ENCODE data around the gene PTPRN2. TPM values are rescaled to one million over a fixed set of nuclear protein-coding genes. Genes with fewer than 3 reads are reported as not detected.

Gene PTPRN2
- total and polyA plus RNA-seq, 2 donors (not counting 3 experiments of a cell fraction or from before 2014, with no cell fraction given): 0.62 to 0.88 TPM

DNA sequence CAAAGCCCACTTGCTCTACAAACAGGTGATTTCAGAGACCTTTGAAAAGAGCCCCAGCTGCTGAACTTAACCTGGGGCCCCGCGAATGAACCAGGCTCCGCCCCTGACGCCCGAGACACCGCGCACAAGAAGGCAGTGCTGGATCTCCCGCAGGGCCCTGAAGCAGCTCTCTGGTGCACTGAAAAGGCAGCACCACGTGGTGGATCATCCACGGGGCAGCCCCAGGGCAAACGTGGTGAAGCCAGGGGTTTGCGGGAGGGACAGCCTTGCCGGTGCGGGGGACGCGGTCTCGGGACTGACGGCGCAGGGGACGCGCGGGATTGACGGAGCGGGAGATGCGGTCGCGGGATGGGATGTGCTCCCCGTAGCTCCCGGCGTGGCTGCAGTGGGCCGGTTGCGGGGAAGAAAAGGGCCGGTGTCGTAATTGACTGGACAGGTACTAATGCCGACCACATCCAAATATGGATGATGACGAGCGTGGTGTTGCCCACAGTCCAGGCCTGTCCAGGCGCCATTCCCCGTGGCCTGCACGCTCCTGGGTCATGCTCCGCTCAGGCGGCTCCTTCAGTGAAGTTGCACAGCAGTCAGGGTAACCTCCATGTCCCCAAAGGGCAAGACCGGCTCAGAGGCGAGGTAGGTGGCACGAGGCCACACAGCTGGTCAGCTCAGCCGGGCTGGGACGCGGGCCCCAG lies 829.7 kb downstream of the PTPRN2 start:
- no peaks in the 10 kb centered on the region for H3K9me1 ChIP-seq (replicated peaks; ENCODE audit: control insufficient read depth, extremely low read depth, insufficient read depth, low read length)
- POLR2A ChIA-PET: no interaction called here
- dilution Hi-C loops (cut with MboI; ENCODE audit: extremely low pct_ligation_motif_present, low sequenced_read_pairs): no loop called here

More for the DNA sequence above, 829.7 kb downstream of the PTPRN2 start:
- TF ChIP-seq POLR2AphosphoS5 (IDR thresholded peaks at IDR 0.05; ENCODE audit: insufficient read depth, low read depth, low read length) (no peak), FOS (IDR thresholded peaks at IDR 0.05; ENCODE audit: borderline replicate concordance, insufficient read depth, low read length) (no peak), GATA2 (IDR thresholded peaks at IDR 0.05; ENCODE audit: insufficient read depth, insufficient read length, low read depth, low read length) (no peak), MYC (IDR thresholded peaks at IDR 0.05; ENCODE audit: low read depth, low read length) (no peak), EZH2 (IDR thresholded peaks at IDR 0.05; ENCODE audit: borderline replicate concordance, low read depth, low read length, severe bottlenecking) (no peak), JUN (IDR thresholded peaks at IDR 0.05; ENCODE audit: borderline replicate concordance, insufficient read depth, insufficient read length, low read depth) (no peak), POLR2A (IDR thresholded peaks at IDR 0.05; ENCODE audit: low read depth, low read length) (no peak)
- TF ChIP-seq, protein P1, sequence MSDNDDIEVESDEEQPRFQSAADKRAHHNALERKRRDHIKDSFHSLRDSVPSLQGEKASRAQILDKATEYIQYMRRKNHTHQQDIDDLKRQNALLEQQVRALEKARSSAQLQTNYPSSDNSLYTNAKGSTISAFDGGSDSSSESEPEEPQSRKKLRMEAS (IDR thresholded peaks at IDR 0.05; ENCODE audit: insufficient read depth, insufficient read length): no peak
- TF ChIP-seq, protein P2, sequence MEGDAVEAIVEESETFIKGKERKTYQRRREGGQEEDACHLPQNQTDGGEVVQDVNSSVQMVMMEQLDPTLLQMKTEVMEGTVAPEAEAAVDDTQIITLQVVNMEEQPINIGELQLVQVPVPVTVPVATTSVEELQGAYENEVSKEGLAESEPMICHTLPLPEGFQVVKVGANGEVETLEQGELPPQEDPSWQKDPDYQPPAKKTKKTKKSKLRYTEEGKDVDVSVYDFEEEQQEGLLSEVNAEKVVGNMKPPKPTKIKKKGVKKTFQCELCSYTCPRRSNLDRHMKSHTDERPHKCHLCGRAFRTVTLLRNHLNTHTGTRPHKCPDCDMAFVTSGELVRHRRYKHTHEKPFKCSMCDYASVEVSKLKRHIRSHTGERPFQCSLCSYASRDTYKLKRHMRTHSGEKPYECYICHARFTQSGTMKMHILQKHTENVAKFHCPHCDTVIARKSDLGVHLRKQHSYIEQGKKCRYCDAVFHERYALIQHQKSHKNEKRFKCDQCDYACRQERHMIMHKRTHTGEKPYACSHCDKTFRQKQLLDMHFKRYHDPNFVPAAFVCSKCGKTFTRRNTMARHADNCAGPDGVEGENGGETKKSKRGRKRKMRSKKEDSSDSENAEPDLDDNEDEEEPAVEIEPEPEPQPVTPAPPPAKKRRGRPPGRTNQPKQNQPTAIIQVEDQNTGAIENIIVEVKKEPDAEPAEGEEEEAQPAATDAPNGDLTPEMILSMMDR (IDR thresholded peaks at IDR 0.05; ENCODE audit: extremely low read depth in 1 of 2, insufficient read depth in 1 of 2, low read depth in 1 of 2, low read length in 2 of 2): no peak
- Histone ChIP-seq H3K9me3 (replicated peaks; ENCODE audit: control insufficient read depth, insufficient read depth, low read length) (peaks cover 11% of the 10 kb centered on the region), H3K4me1 (ENCODE audit: control insufficient read depth, extremely low read depth, insufficient read depth, low read length) (no peaks in the 10 kb centered on the region), H3K4me2 (ENCODE audit: insufficient read depth, low read length) (no peak overlapping the region), H3K9ac (replicated peaks; ENCODE audit: extremely low read depth, insufficient read depth, low read length) (no peak overlapping the region), H3K79me2 (ENCODE audit: control insufficient read depth, insufficient read depth, low read length) (no peaks in the 10 kb centered on the region), H3K27ac (ENCODE audit: insufficient read depth, low read depth, low read length) (no peak overlapping the region), H3K27me3 (ENCODE audit: control insufficient read depth in 2 of 2, insufficient read depth in 2 of 2, low read length in 2 of 2) (no peaks in the 10 kb centered on the region), H3K36me3 (ENCODE audit: control insufficient read depth in 2 of 2, extremely low read depth in 1 of 2, insufficient read depth in 2 of 2, low read length in 2 of 2) (no peaks in the 10 kb centered on the region), H3K4me3 (replicated peaks in 1 of 3; ENCODE audit: insufficient read depth in 1 of 3, low read depth in 1 of 3, low read length in 3 of 3) (no peak overlapping the region), H2AFZ (ENCODE audit: low read depth, low read length) (no peak overlapping the region), H4K20me1 (replicated peaks; ENCODE audit: control insufficient read depth, extremely low read depth, insufficient read depth, low read length) (no peaks in the 10 kb centered on the region)
- no peak for FAIRE-seq
- no TSS peak for BruUV-seq (replicated peaks)
- CTCF ChIA-PET: no interaction called here
- intact Hi-C loops (cut with micrococcal nuclease): no loop called here
- DNase-seq (ENCODE audit: low read depth, low spot score): no peak

Data from endothelial cell of umbilical vein (primary cell).